Measurements from ENCODE around the gene CNTNAP5.

GRCh38 chr2:124530203-124530602 lies 505.1 kb downstream of the CNTNAP5 start:
- 0 out of 2 replicates have a peak, but pooled peaks have one; percentile 20 for TF ChIP-seq CTCF (conservative IDR thresholded peaks at IDR 0.05; ENCODE audit: low read length)
- no peak for TF ChIP-seq EZH2phosphoT487 (IDR thresholded peaks at IDR 0.05; ENCODE audit: borderline replicate concordance)
